ENCODE data around the gene GH1. TPM values are rescaled to one million over a fixed set of nuclear protein-coding genes. Genes with fewer than 3 reads are reported as not detected.
"Not testable (repeated sequence)": the region's sequence is repeated elsewhere in the genome, so short reads cannot be mapped to it uniquely, and the experiment has no call there.

GH1 gene
- not detected for total RNA-seq (2021; ENCODE audit: unreplicated experiment)
- polyA plus RNA-seq (2012; ENCODE audit: insufficient read length): not detected
- Bru-seq, nascent RNA: not detected
- not detected for BruChase-seq, experiment 1, labeled RNA remaining after a 2-hour chase
- BruChase-seq, experiment 2, labeled RNA remaining after a 6-hour chase: not detected
- long read RNA-seq: 0 reads

DNA sequence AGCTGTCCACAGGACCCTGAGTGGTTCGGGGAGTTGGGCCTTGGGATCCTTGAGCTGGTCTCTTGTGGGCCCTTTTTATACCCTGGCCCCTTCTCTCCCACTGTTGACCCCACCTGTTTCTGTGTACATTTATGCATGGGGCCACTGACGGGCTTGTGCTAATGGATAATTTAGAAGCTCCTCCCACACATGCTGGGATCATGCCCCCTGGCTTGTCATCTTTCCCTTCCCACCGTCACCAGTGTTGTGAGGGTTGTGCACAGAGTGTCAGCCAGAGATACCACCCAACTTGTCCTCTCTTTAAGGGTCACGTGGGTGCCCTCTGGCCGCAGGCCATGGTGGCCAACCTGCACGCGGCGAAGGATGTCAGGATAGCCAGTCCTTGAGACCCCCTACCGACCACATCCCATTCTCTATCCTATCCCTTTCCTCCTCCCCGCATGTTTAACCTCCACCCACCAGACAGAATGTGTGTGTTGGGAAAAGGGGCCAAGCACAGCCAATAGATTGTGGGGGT lies at the start of gene GH1:
Gene GH1, minus strand, starts transcription at position 51 of the 517 bp plus-strand sequence. CDS start 63 bp downstream, outside the sequence.
- in situ Hi-C loops (cut with HindIII; ENCODE audit: low pct_unique_long_range_greater_than_20kb, low sequenced_read_pairs); H3K9me3 ChIP-seq (ENCODE audit: control insufficient read depth, insufficient read depth, low read depth, low read length); DNase-seq (ENCODE audit: low read depth, low spot score); H3K27ac ChIP-seq (ENCODE audit: low read length); H3K36me3 ChIP-seq (ENCODE audit: control insufficient read depth, insufficient read depth, low read length); ATAC-seq; H3K4me1 ChIP-seq (ENCODE audit: control insufficient read depth, insufficient read depth, low read length); POLR2A ChIA-PET; H3K4me3 ChIP-seq (ENCODE audit: low read depth in 2 of 2, low read length in 2 of 2); H3K27me3 ChIP-seq (ENCODE audit: control insufficient read depth, insufficient read depth, low read length); BruUV-seq (replicated peaks): not testable (repeated sequence)
- intact Hi-C loops (cut with micrococcal nuclease; ENCODE audit: unreplicated experiment): loop anchor here (10.0 kb wide), 3 partner anchors 76 to 216 kb away; partner anchors contain the start of genes ERN1, ICAM2 and PRR29
- CTCF ChIA-PET: interaction anchor here (0.5 to 2.9 kb wide), 9 partner anchors 10 to 215 kb away, joined by 3 to 14 read pairs (median 4); partner anchors contain the start of gene ERN1

DNA sequence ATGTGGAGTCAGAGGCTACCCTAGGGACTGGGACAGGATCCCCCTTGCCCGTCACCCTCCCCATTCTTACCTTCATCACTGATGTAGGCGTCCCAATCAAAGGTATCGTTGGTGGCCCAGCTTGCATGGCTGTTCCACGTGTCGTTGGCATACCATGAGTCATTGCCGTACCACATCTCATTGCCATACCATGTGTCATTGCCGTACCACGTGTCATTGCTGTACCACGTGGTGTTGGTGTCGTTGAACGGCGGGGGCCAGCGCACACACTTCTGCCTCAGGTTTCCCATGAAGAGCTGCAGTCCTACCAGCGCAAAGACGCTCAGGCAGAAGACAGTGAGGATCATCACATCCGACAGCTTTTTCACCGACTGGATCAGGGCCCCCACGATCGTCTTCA lies 49.3 kb upstream of the GH1 start:
- TF ChIP-seq, protein P1, sequence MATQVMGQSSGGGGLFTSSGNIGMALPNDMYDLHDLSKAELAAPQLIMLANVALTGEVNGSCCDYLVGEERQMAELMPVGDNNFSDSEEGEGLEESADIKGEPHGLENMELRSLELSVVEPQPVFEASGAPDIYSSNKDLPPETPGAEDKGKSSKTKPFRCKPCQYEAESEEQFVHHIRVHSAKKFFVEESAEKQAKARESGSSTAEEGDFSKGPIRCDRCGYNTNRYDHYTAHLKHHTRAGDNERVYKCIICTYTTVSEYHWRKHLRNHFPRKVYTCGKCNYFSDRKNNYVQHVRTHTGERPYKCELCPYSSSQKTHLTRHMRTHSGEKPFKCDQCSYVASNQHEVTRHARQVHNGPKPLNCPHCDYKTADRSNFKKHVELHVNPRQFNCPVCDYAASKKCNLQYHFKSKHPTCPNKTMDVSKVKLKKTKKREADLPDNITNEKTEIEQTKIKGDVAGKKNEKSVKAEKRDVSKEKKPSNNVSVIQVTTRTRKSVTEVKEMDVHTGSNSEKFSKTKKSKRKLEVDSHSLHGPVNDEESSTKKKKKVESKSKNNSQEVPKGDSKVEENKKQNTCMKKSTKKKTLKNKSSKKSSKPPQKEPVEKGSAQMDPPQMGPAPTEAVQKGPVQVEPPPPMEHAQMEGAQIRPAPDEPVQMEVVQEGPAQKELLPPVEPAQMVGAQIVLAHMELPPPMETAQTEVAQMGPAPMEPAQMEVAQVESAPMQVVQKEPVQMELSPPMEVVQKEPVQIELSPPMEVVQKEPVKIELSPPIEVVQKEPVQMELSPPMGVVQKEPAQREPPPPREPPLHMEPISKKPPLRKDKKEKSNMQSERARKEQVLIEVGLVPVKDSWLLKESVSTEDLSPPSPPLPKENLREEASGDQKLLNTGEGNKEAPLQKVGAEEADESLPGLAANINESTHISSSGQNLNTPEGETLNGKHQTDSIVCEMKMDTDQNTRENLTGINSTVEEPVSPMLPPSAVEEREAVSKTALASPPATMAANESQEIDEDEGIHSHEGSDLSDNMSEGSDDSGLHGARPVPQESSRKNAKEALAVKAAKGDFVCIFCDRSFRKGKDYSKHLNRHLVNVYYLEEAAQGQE (IDR thresholded peaks at IDR 0.05; ENCODE audit: insufficient read depth in 1 of 2, low read depth in 2 of 2, low read length in 1 of 2): no peak
- TF ChIP-seq SIN3A (IDR thresholded peaks at IDR 0.05; ENCODE audit: borderline replicate concordance, insufficient read depth, low read depth, low read length) (no peak), POLR2AphosphoS5 (IDR thresholded peaks at IDR 0.05; ENCODE audit: low read depth, low read length) (no peak), TCF7L2 (IDR thresholded peaks at IDR 0.05; ENCODE audit: low read depth, low read length) (no peak)
- TF ChIP-seq, protein P2, sequence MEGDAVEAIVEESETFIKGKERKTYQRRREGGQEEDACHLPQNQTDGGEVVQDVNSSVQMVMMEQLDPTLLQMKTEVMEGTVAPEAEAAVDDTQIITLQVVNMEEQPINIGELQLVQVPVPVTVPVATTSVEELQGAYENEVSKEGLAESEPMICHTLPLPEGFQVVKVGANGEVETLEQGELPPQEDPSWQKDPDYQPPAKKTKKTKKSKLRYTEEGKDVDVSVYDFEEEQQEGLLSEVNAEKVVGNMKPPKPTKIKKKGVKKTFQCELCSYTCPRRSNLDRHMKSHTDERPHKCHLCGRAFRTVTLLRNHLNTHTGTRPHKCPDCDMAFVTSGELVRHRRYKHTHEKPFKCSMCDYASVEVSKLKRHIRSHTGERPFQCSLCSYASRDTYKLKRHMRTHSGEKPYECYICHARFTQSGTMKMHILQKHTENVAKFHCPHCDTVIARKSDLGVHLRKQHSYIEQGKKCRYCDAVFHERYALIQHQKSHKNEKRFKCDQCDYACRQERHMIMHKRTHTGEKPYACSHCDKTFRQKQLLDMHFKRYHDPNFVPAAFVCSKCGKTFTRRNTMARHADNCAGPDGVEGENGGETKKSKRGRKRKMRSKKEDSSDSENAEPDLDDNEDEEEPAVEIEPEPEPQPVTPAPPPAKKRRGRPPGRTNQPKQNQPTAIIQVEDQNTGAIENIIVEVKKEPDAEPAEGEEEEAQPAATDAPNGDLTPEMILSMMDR (IDR thresholded peaks at IDR 0.05): no peak
- ChIA-PET POLR2A (no interaction called here), CTCF (no interaction called here)
- no peak overlapping the region for H3K27ac ChIP-seq (ENCODE audit: low read length)
- H3K9me3 ChIP-seq (ENCODE audit: control insufficient read depth, insufficient read depth, low read depth, low read length): no peaks in the 10 kb centered on the region
- no TSS peak for BruUV-seq (replicated peaks)
- no peak overlapping the region for H3K4me3 ChIP-seq (ENCODE audit: low read depth in 2 of 2, low read length in 2 of 2)
- H3K27me3 ChIP-seq (ENCODE audit: control insufficient read depth, insufficient read depth, low read length): no peaks in the 10 kb centered on the region
- in situ Hi-C loops (cut with HindIII; ENCODE audit: low pct_unique_long_range_greater_than_20kb, low sequenced_read_pairs) (no loop called here), intact Hi-C loops (cut with micrococcal nuclease; ENCODE audit: unreplicated experiment) (no loop called here)
- ATAC-seq: no peak
- DNase-seq (ENCODE audit: low read depth, low spot score): no peak
- H3K4me1 ChIP-seq (ENCODE audit: control insufficient read depth, insufficient read depth, low read length): no peaks in the 10 kb centered on the region
- H3K36me3 ChIP-seq (ENCODE audit: control insufficient read depth, insufficient read depth, low read length): no peaks in the 10 kb centered on the region

DNA sequence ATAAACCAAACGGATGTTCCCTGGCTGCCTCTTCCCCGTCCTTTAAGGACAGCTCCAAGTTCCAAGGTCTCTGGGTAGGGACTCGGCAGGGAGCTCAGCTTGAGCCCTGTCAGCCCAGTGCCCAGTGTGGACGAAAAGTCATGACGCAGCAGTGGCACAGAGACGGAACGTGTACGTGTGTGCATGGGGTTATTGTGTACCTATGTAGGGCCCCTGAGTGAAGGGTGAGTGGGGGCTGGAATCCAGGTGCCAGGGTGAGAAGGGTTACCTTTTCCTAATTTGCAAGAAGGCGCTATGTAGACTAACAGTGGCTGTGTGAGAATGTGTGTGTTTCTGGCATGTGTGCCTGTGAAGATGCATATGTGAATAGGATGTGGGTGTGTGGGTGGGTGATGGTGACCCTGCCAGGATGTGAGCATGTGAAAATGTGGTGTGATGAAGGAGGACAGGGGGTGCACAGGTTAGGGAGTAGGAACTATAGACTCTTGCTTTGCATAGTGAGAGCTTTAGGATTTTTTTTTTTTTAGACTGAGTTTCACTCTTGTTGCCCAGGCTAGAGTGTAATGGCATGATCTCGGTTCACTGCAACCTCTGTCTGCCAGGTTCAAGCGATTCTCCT lies 48.1 kb upstream of the GH1 start:
- ATAC-seq (no peak), DNase-seq (ENCODE audit: low read depth, low spot score) (no peak)
- H3K4me1 ChIP-seq (ENCODE audit: control insufficient read depth, insufficient read depth, low read length): no peaks in the 10 kb centered on the region
- no peak overlapping the region for H3K4me3 ChIP-seq (ENCODE audit: low read depth in 2 of 2, low read length in 2 of 2)
- no TSS peak for BruUV-seq (replicated peaks)
- in situ Hi-C loops (cut with HindIII; ENCODE audit: low pct_unique_long_range_greater_than_20kb, low sequenced_read_pairs) (no loop called here), intact Hi-C loops (cut with micrococcal nuclease; ENCODE audit: unreplicated experiment) (no loop called here)
- TF ChIP-seq POLR2AphosphoS5 (IDR thresholded peaks at IDR 0.05; ENCODE audit: low read depth, low read length): no peak
- CTCF ChIA-PET: interaction anchor here (1.4 kb wide), 1 partner anchor 9 kb away, joined by 8 read pairs; no protein-coding TSS in a partner anchor
- H3K9me3 ChIP-seq (ENCODE audit: control insufficient read depth, insufficient read depth, low read depth, low read length): no peaks in the 10 kb centered on the region
- no peaks in the 10 kb centered on the region for H3K36me3 ChIP-seq (ENCODE audit: control insufficient read depth, insufficient read depth, low read length)
- no peak overlapping the region for H3K27ac ChIP-seq (ENCODE audit: low read length)
- POLR2A ChIA-PET: no interaction called here
- H3K27me3 ChIP-seq (ENCODE audit: control insufficient read depth, insufficient read depth, low read length): no peaks in the 10 kb centered on the region

All from Panc1 (cell line).